NCI-H2107 (cell line): ENCODE results near the gene LAPTM4A.
"Not testable (repeated sequence)": the region's sequence is repeated elsewhere in the genome, so short reads cannot be mapped to it uniquely, and the experiment has no call there.

Experiments
- DNase-seq: peaks from one replicate; lab custom pipeline; 2025; lab: John Stamatoyannopoulos, UW

The LAPTM4A gene

GRCh38 chr2:20051532-20052228 lies at the start of gene LAPTM4A:
Gene LAPTM4A, minus strand, starts transcription at chr2:20051628. Its CDS starts 108 bp downstream, at chr2:20051520.
- peak; percentile 92 for DNase-seq

GRCh38 chr2:20100711-20101110 lies 49.3 kb upstream of the LAPTM4A start:
- DNase-seq = no peak

- DNase-seq = no peak
Measured at GRCh38 chr2:20099780-20100179, 48.4 kb upstream of the LAPTM4A start.

GRCh38 chr2:20097889-20098714 lies 46.7 kb upstream of the LAPTM4A start:
- peak; percentile 41 for DNase-seq

GRCh38 chr2:20095469-20095868 lies 44.0 kb upstream of the LAPTM4A start:
- DNase-seq = no peak

GRCh38 chr2:20094955-20095354 lies 43.5 kb upstream of the LAPTM4A start:
- DNase-seq = no peak

- no peak for DNase-seq
Measured at GRCh38 chr2:20094142-20094755, 42.8 kb upstream of the LAPTM4A start.

- peak; percentile 21 for DNase-seq
Measured at GRCh38 chr2:20093263-20094141, 42.1 kb upstream of the LAPTM4A start.

- no peak for DNase-seq
Measured at GRCh38 chr2:20092901-20093235, 41.4 kb upstream of the LAPTM4A start.

GRCh38 chr2:20092226-20092900 lies 40.9 kb upstream of the LAPTM4A start:
- no peak for DNase-seq

- DNase-seq = no peak
Measured at GRCh38 chr2:20091305-20091991, 40.0 kb upstream of the LAPTM4A start.

GRCh38 chr2:20089715-20090464 lies 38.5 kb upstream of the LAPTM4A start:
- DNase-seq = no peak

- DNase-seq = not testable (repeated sequence)
Measured at GRCh38 chr2:20085909-20086308, 34.5 kb upstream of the LAPTM4A start.

GRCh38 chr2:20082812-20083211 lies 31.4 kb upstream of the LAPTM4A start:
- not testable (repeated sequence) for DNase-seq

GRCh38 chr2:20081841-20082240 lies 30.4 kb upstream of the LAPTM4A start:
- DNase-seq = no peak

GRCh38 chr2:20080839-20081415 lies 29.5 kb upstream of the LAPTM4A start:
- no peak for DNase-seq

- DNase-seq = no peak
Measured at GRCh38 chr2:20080428-20080827, 29.0 kb upstream of the LAPTM4A start.

- DNase-seq = no peak
Measured at GRCh38 chr2:20079546-20080115, 28.2 kb upstream of the LAPTM4A start.

GRCh38 chr2:20077411-20077940 lies 26.0 kb upstream of the LAPTM4A start:
- DNase-seq = no peak
